NOMO-1 treated with dmso at 0.1 percent for 144 hours (cell line): ENCODE measurements around the gene UGT1A6.

ENCODE experiments used
- DNase-seq: peaks from one replicate; lab custom pipeline; 2025; ENCODE audit not compliant: unreplicated experiment; lab: John Stamatoyannopoulos, UW

The UGT1A6 gene

DNA sequence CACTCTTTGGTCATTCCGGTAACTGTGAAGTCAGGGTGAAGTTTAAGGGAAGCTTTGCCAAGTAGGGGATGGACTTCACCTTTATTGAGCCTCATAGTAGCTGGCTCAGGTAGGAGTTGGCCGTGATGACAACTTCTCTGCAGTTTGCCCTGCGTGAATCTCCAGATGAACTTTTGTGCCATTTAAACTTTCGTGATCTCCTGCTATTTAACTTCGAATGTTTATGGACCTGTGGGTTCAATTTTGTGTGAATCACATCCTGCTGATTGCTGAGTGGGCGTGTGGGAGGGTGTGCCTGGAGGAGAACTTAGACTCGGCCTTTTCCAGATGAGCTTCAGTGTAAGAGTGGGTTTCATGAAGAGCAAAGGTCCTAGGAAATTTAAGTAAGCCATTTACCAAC lies 71.6 kb downstream of the UGT1A6 start:
- no peak for DNase-seq

- no peak for DNase-seq
Measured at GRCh38 chr2:233764761-233765160, 72.1 kb downstream of the UGT1A6 start.

GRCh38 chr2:233766416-233766815 lies 73.7 kb downstream of the UGT1A6 start:
- DNase-seq: no peak

GRCh38 chr2:233768076-233768475 lies 75.4 kb downstream of the UGT1A6 start:
- no peak for DNase-seq

GRCh38 chr2:233769260-233769659 lies 76.6 kb downstream of the UGT1A6 start:
- DNase-seq: no peak

- DNase-seq: no peak
Measured at GRCh38 chr2:233772153-233772552, 79.5 kb downstream of the UGT1A6 start.

DNA sequence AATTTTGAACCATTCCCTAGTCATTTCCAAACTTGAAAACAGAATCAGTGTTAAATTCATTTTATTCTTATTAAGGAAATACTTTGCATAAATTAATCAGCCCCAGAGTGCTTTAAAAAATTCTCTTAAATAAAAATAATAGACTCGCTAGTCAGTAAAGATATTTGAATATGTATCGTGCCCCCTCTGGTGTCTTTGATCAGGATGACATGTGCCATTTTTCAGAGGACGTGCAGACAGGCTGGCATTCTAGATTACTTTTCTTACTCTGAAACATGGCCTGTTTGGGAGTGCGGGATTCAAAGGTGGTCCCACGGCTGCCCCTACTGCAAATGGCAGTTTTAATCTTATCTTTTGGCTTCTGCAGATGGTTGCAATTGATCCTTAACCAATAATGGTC lies 79.9 kb downstream of the UGT1A6 start:
- DNase-seq: no peak

- no peak for DNase-seq
Measured at GRCh38 chr2:233773854-233774253, 81.2 kb downstream of the UGT1A6 start.

- DNase-seq: no peak
Measured at GRCh38 chr2:233775414-233775813, 82.7 kb downstream of the UGT1A6 start.

- no peak for DNase-seq
Measured at GRCh38 chr2:233778030-233778429, 85.3 kb downstream of the UGT1A6 start, which contains the start of gene MROH2A. MROH2A (plus strand) TSS chr2:233778330; CDS start chr2:233779359, 1,029 bp downstream.

DNA sequence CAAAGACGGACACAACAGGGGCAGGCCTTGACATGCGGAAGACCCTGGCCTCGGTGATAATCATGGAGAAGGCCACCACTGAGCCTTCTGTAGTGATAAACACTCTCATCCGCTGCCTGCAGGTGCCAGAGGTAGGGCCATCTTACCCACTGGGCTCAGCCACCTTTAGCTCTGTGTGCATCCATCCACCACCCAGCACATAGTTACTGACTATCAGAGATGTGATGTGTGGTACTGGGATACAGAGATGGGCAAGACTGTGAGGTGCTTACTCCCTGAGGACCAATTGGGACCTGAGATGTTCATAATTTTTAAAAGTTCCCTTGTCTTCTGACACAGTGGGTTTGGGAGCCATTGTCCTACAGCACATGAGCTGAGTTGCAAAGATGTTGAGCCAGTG lies 87.0 kb downstream of the UGT1A6 start:
- DNase-seq: no peak

DNA sequence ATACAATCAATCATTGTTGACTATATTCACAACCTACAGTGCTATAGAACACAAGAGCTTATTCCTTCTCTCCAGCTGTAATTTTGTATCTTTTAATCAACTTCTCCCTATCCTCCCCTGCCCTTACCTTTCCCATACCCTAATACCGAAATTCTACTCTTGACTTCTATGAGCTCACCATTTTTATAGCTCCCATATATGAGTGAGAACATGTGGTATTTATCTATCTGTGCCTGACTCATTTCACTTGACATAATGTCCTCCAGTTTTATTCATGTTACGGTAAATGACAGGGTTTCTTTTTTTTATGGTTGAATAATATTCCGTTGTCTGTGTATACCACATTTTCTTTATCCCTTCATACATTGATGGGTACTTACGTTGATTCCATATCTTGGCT lies 88.1 kb downstream of the UGT1A6 start:
- no peak for DNase-seq

DNA sequence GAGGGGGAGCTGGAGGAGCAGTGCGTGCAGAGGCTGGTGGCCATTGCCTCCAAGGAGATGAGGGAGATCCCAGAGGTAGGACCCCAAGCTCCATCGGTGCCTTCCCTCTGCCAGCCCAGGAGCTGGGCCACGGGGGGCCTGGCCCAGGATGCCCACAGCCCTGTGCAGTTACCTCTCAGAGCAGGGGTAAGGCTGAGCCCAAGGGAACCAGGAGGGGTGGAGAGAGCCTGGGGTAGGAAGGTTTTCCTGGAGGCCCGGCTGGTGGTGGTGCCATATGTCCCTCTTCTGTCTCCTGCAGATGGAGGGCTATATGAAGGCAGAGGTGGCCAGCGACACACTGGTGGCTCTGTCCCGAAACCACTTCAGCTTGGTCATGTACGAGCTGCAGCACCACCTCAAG lies 96.9 kb downstream of the UGT1A6 start:
- no peak for DNase-seq

DNA sequence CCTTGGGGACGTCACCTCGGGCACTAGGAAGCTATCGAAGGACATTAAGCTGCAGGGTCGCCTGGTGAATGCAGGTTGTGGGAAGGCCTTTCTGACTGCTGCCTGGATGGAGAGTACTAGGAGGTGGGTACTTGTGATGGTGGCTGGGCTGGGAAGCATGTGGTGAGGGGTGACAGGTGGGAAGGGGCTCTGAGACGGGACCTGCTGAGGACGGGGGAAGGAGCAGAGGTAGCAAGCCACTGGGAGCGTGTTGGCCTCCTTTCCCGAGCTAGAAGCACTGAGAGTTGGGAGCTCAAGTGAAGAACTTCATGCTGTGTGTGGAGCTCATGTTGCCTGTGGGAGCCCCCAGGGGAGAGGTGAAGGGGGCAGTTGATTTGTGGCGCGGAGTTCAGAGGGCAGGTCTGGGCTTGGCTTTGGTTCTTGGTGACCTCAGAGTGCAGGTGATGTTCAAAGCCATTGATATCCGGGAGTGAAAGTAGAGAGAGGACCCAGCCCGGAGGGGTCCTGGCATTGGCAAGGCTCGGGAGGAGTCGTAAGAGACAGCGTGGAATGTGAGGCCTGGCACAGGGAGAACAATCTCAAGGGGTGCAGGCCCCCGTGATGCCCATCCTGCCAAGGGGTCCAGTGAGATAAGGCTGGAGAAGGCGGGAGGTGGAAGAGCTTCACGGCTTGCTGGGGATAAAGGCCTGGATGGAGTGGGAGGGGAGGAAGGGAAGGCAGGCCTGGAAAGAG lies 98.6 kb downstream of the UGT1A6 start:
- DNase-seq: no peak

DNA sequence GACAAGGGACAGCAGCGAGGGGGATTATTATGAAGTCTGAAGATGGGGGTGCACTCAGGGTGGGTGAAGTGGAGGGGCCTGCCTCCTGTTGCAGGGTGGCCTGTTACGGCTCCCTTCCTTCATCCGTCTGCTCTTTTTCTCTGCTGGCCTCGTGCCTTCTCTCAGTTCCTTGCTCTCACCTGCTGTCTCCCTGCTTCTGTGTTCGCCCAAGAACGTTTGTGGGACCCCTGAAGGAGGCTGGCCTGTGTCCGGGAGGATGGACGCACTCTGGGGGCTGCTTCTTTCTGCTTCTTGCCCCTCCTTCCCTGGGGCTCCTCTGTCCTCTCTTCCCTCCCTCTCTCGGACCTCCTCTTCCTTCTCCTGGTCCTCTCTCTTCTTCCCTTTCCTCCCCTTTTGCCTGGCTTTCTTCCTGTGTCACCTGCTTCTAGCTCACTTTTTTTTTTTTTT lies 99.2 kb downstream of the UGT1A6 start:
- no peak for DNase-seq

GRCh38 chr2:233792720-233793119 lies 100.0 kb downstream of the UGT1A6 start:
- DNase-seq: no peak

- no peak for DNase-seq
Measured at GRCh38 chr2:233793465-233794127, 100.9 kb downstream of the UGT1A6 start.

DNA sequence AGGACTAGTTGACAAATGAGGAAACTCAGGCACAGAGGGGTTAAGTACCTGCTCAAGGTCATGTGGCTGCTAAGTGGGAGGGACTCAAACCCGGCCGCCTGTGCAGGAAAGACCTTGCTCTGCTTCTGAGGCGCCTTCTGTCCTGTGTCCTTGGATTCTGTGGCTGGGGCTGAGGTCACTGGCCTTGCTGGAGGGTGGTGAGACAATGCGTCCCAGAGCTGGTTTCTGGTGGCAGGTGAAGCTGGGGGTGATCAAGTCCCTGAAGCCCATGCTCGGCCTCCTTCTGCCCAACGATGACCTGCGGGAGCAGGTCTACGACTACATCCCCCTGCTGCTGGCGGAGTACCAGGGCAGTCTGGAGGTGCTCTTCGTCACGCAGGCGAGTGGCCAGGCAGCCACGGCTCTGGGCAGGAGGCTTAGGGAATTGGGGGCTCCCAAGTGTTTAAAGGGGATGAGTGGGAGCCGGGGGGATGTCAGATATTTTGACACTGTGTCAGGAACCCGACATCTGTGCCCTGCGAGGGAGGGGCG lies 101.5 kb downstream of the UGT1A6 start:
- no peak for DNase-seq

GRCh38 chr2:233795735-233796171 lies 103.1 kb downstream of the UGT1A6 start:
- DNase-seq: no peak

DNA sequence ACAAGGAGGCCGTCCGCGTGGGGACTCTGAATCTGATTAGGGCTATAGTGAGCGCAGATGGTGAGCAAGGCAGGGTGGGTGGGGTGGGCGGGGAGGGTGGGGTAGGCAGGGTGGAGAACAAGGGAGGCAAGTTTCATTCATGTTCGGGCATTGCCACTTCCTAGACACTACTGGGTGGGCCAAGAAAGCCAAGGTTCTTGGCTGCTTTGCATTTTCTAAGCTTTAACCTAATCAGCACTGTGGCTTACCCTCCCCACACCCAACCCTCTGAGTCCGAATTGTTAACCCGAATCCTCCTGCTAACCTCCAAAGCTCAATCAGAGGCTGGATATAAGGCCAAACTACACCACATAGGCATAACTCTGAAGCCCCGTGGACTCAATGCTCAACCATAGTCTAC lies 103.6 kb downstream of the UGT1A6 start:
- DNase-seq: no peak

GRCh38 chr2:233798335-233799086 lies 105.8 kb downstream of the UGT1A6 start:
- DNase-seq: no peak
